ENCODE data around the gene TULP3.

TULP3 gene

DNA sequence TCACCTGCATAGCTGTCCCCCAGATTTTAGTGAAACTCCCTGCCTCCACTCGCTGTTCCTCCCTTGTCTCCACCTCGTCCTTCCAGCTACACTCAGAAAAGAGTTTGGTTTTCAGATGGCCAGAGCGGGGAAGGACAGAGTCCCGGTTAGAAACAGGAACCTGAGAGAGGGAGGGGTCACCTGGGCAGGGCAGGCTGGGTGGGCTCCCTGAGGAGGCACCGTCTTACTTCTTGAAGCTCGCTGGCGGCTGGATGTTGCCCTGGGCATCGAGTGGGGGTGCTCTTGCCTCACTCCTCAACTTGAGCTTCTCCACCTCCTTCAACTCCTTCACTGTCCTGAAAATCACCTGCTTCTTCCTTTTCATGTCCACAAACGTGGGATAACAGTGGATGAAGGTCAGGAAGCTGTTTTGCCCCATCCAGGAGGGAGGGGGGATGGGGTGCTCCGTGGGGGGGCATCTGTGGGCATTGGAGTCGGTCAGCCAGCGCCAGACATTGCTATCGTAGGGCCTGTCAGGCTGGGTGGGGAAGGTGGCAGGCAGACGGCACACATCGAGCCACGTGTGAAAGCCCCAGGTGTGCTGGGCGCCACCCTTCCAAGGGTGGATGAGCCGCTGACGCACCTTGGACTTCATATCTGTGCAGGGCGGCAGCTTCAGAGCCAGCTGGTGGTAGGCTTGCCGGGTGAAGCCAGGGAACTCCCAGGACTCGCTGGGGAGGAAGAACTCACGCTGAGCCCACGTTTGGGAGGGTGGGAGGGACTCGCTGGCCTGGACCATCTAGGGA lies 35.8 kb upstream of the TULP3 start:
- no peak for DNase-seq (ENCODE audit: low read depth in 1 of 2, low spot score in 1 of 2)
- Histone ChIP-seq H3K27me3 (ENCODE audit: insufficient read depth, poor library complexity, severe bottlenecking) (no peaks in the 10 kb centered on the region), H3K27ac (replicated peaks) (no peak overlapping the region), H3K4me3 (replicated peaks; ENCODE audit: insufficient read depth, low read length) (no peak overlapping the region)
- TF ChIP-seq SPI1 (IDR thresholded peaks at IDR 0.05; ENCODE audit: borderline replicate concordance, low read depth) (no peak), POLR2AphosphoS5 (IDR thresholded peaks at IDR 0.05; ENCODE audit: low read depth) (no peak), GABPA (IDR thresholded peaks at IDR 0.05; ENCODE audit: low read depth) (no peak)
- TF ChIP-seq, protein P1, sequence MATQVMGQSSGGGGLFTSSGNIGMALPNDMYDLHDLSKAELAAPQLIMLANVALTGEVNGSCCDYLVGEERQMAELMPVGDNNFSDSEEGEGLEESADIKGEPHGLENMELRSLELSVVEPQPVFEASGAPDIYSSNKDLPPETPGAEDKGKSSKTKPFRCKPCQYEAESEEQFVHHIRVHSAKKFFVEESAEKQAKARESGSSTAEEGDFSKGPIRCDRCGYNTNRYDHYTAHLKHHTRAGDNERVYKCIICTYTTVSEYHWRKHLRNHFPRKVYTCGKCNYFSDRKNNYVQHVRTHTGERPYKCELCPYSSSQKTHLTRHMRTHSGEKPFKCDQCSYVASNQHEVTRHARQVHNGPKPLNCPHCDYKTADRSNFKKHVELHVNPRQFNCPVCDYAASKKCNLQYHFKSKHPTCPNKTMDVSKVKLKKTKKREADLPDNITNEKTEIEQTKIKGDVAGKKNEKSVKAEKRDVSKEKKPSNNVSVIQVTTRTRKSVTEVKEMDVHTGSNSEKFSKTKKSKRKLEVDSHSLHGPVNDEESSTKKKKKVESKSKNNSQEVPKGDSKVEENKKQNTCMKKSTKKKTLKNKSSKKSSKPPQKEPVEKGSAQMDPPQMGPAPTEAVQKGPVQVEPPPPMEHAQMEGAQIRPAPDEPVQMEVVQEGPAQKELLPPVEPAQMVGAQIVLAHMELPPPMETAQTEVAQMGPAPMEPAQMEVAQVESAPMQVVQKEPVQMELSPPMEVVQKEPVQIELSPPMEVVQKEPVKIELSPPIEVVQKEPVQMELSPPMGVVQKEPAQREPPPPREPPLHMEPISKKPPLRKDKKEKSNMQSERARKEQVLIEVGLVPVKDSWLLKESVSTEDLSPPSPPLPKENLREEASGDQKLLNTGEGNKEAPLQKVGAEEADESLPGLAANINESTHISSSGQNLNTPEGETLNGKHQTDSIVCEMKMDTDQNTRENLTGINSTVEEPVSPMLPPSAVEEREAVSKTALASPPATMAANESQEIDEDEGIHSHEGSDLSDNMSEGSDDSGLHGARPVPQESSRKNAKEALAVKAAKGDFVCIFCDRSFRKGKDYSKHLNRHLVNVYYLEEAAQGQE (IDR thresholded peaks at IDR 0.05; ENCODE audit: insufficient replicate concordance, low read depth), result no peak
- TF ChIP-seq, protein P2, sequence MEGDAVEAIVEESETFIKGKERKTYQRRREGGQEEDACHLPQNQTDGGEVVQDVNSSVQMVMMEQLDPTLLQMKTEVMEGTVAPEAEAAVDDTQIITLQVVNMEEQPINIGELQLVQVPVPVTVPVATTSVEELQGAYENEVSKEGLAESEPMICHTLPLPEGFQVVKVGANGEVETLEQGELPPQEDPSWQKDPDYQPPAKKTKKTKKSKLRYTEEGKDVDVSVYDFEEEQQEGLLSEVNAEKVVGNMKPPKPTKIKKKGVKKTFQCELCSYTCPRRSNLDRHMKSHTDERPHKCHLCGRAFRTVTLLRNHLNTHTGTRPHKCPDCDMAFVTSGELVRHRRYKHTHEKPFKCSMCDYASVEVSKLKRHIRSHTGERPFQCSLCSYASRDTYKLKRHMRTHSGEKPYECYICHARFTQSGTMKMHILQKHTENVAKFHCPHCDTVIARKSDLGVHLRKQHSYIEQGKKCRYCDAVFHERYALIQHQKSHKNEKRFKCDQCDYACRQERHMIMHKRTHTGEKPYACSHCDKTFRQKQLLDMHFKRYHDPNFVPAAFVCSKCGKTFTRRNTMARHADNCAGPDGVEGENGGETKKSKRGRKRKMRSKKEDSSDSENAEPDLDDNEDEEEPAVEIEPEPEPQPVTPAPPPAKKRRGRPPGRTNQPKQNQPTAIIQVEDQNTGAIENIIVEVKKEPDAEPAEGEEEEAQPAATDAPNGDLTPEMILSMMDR (IDR thresholded peaks at IDR 0.05; ENCODE audit: insufficient read depth, low read length), result no peak

DNA sequence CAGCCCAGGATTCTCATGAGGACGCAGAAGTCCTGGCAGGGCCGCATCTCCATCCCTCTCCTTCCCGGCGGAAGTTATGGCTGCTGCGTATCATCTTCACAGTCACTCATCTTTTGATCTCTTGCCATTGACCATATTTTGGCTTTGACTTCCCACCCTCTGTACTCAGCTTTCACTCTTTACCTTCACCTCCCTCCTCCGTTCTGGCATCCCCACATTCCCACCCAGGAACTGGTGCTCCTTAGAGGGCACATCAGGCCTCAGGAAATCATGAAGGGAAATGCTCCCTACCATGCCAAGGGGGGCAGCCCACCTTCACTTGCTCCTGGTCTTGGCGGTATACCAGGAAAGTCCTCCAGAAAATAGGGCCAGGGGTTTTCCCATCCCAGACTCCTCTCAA lies 35.1 kb upstream of the TULP3 start:
- Histone ChIP-seq H3K27ac (replicated peaks) (no peak overlapping the region), H3K4me3 (replicated peaks; ENCODE audit: insufficient read depth, low read length) (no peak overlapping the region), H3K27me3 (ENCODE audit: insufficient read depth, poor library complexity, severe bottlenecking) (no peaks in the 10 kb centered on the region)
- no peak for DNase-seq (ENCODE audit: low read depth in 1 of 2, low spot score in 1 of 2)
- no peak for TF ChIP-seq POLR2AphosphoS5 (IDR thresholded peaks at IDR 0.05; ENCODE audit: low read depth)
- TF ChIP-seq, protein P2 (IDR thresholded peaks at IDR 0.05; ENCODE audit: insufficient read depth, low read length), result no peak
- TF ChIP-seq, protein P1 (IDR thresholded peaks at IDR 0.05; ENCODE audit: insufficient replicate concordance, low read depth), result no peak
- TF ChIP-seq GABPA (IDR thresholded peaks at IDR 0.05; ENCODE audit: low read depth), result no peak
- no peak for TF ChIP-seq SPI1 (IDR thresholded peaks at IDR 0.05; ENCODE audit: borderline replicate concordance, low read depth)

DNA sequence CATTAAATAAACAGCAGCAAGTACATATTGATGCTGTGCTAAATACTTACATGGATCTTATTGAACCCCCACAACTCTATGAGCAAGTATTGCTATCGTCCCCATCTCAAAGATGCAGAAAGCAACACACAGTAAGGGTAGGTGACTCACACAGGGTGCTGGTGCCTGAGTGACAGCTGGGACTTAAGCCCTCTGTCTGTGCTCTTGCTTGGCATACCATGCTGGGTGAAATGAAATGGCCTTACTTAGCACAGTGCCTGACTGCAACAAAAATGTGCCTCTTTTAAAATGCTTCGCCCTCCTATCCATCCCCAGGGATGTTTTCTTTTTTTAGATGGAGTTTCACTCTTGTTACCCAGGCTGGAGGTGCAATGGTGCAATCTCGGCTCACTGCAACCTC lies 34.6 kb upstream of the TULP3 start:
- no peak overlapping the region for H3K4me3 ChIP-seq (replicated peaks; ENCODE audit: insufficient read depth, low read length)
- no peak for DNase-seq (ENCODE audit: low read depth in 1 of 2, low spot score in 1 of 2)
- no peak overlapping the region for H3K27ac ChIP-seq (replicated peaks)
- H3K27me3 ChIP-seq (ENCODE audit: insufficient read depth, poor library complexity, severe bottlenecking), result no peaks in the 10 kb centered on the region
- TF ChIP-seq, protein P1 (IDR thresholded peaks at IDR 0.05; ENCODE audit: insufficient replicate concordance, low read depth), result no peak
- TF ChIP-seq POLR2AphosphoS5 (IDR thresholded peaks at IDR 0.05; ENCODE audit: low read depth) (no peak), SPI1 (IDR thresholded peaks at IDR 0.05; ENCODE audit: borderline replicate concordance, low read depth) (no peak), GABPA (IDR thresholded peaks at IDR 0.05; ENCODE audit: low read depth) (no peak)
- TF ChIP-seq, protein P2 (IDR thresholded peaks at IDR 0.05; ENCODE audit: insufficient read depth, low read length), result no peak
